Ureter (tissue), 1 donor: ENCODE measurements around the gene SUMO4. TPM values are rescaled to one million over a fixed set of nuclear protein-coding genes. Genes with fewer than 3 reads are reported as not detected.

Source experiments
- DNase-seq: peaks from one replicate; pipeline ENCODE4 v3.0.0-alpha.2; 2020; ENCODE audit warnings: low spot score
- total RNA-seq: library from RNA; stranded (reverse); gene quantifications from one replicate; pipeline ENCODE4 v1.2.4, GENCODE V29; 2023
- donor health status: DM: yes; HTN: yes; CAD: no.

The SUMO4 gene
- total RNA-seq: 5.0 TPM

DNA sequence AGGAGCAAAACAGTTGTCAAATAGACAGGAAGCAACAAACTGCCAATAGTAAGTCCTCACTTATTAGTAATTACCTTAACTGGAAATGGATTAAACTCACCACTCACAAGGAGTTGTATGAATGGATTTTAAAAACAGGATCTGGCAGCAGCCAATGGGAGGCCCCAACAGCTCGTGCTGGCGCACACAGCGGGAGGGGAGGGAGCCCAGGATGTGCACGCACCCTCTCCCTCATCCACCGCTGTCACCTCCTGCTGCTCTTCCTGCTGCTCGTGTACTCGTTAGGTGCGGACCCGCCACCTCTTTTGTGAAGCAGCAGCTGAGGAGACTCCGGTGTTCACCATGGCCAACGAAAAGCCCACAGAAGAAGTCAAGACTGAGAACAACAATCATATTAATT is at the start of gene SUMO4:
SUMO4 (plus strand) TSS at position 213 of the 400 bp plus-strand sequence; CDS start at position 343, 130 bp downstream.
- no peak for DNase-seq

DNA sequence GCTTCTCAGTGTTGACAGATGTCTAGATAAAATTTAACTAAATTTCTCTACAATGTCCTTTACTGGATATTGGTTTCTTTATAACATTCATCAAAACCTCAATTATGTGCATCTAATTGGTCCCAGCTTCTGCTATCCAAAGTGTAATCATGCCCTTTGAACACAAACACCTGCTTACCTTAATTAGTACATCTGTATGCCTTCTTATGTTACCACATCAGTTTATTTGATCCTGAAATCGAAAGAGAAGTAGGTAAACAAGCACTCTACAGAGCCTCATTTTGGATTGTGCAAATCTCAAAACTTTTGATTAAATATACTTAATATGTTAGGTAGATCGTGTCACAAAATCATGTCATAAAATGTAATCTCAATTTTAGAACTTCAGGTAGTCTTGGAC is 46.1 kb upstream of the SUMO4 start:
- no peak for DNase-seq

DNA sequence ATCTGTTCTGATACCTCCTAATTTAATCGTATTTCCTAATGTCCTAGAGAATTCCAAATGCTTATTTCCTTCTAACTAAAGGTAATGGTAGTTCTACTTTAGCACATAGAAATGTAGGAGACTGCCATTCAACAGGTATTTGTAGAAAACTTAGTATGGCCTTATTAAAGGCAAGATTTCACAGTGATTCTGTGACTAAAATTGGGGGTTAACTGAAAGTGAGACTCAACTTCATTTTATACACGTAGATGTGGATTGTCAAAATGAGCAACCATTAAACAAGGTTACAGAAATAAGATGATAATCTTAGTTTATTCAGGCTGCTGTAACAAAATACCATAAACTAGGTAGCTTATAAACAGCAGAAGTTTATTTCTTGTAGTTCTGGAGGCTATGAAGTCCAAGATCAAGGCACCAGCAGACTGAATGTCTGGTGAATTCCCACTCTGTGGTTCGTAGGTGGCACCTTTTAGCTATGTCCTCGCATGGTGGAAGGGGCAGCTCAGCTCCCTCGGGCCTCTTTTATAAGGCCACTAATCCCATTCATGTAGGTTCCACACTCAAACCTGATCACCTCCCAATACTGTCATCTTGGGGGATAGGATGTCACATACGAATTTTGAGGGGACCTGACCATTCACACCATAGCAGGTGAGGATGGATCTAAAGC is 43.8 kb upstream of the SUMO4 start:
- DNase-seq: no peak

DNA sequence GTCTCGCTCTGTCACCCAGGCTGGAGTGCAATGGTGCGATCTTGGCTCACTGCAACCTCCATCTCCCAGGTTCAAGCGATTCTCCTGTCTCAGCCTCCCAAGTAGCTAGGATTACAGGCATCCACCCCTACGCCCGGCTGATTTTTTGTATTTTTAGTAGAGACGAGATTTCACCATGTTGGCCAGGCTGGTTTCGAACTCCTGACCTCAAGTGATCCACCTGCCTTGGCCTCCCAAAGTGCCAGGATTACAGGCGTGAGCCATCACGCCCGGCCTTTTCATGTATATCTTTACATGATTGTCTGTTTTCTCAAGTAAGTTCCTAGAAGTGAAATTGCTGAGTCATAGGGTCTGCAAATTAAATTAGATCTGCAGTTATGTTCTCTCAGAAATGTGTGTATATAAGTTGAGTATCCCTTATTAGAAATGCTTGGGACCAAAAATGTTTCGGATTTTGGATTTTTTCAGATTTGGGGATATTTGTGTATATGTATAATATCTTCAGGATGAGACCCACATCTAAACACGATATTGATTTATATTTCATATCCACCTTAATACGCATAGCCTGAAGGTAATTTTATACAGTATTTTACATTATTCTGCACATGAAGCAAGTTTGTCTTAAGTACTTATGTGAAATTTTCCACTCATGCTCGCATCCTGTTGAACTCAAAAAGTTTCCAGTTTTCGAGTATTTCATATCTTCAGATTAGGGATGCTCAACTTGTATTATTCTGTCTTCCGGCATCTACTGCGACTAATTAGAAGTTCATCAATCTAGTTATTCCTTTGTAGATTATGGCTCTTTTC is 42.1 kb upstream of the SUMO4 start:
- DNase-seq: no peak

DNA sequence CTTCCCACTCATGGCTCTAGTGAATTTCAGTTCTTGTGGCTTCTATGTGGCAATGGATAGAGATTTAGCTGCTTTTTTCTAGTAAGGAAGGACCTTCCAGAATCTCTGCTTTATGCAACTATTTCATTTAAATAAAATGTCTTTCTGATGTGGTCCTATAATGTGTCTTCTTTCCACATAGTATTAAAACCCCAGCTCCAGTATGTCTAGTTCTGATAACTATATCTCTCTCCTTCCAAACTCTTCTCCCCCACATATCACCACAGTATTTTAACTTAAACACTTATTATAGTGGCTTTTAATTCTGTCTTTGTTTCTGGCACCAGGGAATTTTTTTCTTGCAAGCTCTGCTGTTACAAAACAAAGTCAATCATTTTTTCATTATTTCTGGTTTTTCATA is 40.6 kb upstream of the SUMO4 start:
- no peak for DNase-seq

DNA sequence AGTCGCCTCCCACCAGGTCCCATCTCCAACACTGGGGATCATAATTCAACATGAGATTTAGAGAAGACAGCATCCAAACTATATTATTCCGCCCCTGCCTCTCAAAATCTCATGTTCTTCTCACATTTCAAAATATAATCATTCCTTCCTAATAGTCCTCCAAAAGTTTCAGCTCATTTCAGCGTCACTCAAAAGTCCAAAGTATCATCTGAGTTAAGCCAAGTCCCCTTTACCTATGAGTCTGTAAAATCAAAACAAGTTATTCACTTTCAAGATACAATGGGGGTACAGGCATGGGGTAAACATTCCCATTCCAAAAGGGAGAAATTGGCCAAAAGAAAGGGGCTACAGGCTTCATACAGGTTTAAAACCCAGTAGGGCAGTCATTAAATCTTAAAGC is 39.5 kb upstream of the SUMO4 start:
- DNase-seq: no peak

DNA sequence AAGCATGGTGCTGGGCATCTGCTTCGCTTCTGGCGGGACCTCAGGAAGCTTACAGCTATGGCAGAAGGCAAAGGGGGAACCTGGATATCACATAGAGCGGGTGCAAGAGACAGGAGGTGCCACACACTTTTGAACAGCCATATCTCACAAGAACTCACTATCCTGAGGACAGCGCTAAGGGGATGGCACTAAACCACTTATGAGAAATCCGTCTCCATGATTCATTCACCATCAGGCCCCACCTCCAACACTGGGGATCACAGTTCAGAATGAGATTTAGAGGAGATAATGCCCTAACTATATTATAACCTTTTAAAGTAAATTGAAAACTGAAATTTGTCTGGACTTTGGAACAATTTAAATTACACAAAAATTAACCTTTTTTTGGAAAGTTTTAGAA is 37.8 kb upstream of the SUMO4 start:
- DNase-seq: no peak

DNA sequence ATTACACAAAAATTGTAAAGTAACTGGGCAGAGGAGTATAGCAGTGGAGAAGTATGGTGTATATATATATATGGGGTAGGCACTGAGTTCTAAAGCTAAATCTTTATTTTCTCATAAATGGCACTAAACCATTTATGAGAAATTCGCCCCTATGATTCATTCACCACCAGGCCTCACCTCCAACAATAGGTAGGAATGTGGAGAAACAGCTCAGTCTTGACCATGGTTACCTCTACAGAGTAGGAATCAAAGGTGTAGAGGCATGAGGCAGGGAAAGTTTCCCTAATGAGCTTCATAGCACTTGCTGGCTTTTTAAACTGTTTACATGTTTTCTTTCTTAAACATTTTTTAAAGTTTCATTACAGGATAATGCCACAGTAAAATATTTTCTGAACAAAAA is 36.9 kb upstream of the SUMO4 start:
- DNase-seq: no peak

DNA sequence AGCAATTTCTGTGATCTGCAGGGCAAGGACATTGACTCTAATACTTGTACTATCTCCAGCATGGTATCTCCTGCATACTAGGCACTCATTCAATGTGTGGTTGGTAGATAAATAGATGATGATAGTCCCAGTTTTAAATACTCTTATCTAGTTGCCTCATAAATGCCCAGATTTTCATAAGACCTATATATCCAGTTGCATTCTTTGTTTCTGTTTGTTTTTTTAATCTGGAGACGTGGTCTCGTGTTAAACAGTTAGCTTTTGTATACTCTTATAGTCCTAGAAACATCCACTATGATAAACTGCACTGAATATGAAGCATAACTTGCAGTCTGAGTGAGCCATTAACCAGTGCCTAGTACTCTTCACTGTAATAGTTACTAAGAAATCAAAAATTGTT is 35.5 kb upstream of the SUMO4 start:
- no peak for DNase-seq

DNA sequence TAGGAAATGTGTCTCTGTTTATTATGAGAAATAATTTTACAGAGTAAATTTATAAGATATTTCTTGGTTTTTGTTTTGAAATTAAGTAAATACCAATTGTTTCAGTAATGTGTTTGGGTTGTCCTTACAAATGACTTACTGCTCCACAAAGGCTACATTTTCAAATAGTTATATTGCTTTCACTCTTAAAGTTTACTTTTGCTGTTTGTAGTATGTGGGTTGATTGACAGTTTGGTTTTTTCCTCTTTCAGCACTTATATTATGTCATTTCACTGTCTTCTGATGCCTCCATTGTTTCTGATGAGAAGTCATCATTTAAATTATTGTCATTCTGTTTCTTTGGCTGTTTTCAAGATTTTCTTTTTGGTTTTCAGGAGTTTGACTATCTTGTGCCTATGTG is 34.9 kb upstream of the SUMO4 start:
- DNase-seq: no peak

DNA sequence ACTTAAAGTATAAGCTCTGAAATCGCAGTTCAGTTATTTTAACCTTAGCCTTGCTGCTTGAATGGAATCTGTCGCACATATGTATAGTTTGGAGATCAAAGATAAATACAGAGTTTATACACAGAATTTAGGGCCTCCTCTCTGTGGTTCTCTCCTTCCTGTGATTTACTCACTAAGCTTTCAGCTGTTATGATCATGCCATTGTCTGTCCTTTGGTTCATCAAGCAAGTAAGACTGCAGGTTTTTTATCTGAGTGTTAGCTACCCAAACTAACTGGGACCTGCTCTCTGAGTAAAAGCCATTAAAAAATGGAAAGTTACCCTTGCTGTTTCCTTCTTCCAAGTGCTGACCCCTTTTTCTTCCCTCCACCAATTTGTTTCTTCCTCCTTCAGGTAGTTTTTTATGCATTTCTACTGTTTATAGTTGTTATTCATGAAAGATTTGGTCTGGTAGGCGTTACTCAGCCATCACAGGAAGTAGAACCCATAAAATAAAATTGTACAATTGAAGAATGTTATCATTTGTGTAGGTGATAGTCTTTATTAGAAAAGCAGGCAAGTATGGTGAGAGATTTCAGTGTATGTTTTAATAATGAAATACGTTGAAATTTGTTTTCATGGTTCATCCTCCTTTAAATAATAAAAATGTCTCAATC is 33.7 kb upstream of the SUMO4 start:
- DNase-seq: no peak

DNA sequence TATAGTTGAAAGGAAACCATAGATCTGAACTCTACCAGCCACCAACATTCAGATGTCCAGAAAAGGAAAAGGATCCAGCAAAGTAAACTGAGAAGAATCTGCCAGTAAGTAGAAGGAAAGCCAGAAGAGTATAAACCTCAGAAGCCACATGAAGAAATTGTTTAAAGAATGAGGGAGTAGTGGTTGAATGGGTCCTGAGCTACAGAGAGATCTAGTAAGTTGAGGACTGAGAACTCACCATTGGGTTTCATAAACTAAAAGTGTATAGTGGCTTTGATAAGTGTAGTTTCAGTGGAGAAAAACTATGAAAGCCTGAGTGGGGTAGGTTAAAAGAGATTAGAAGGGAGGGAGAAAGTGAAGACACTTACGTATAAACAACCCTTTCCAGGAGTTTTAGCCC is 32.0 kb upstream of the SUMO4 start:
- no peak for DNase-seq

DNA sequence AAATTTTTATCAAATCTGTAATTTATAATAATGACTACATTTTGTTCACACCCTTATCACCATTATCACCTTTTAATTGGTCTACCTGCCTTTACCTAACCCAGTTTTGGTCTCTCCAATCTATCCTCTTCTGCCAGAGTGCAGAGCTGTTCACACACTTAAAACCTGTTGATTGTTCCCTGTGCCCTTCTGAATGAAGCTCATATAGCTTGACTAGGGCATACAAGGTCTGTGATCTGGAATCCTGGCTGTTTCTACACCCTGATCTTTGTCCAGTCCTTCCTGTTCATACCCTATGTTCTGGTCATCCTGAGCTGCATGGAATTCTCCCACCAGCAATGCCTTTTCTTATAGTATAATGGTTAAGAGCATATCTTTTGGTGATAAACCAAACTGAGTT is 28.9 kb upstream of the SUMO4 start:
- DNase-seq: no peak

DNA sequence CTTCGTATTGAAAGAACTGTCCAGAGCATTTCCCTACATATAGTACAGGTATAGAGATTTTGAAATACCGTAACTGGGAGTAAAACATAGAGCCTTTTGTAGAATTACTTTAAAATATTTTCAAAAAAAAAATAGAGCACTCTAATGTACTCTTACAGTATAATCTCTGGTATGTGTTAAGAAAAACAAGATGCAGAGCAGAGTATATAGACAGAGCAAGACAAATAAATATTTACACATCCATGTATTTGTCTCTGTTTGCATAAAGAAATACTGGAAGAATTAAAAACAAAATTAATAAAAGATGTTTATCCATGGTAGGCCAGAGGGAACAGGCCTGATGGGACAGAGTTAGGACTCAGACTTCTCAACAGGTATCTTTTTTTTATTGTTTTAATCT is 28.0 kb upstream of the SUMO4 start:
- no peak for DNase-seq

DNA sequence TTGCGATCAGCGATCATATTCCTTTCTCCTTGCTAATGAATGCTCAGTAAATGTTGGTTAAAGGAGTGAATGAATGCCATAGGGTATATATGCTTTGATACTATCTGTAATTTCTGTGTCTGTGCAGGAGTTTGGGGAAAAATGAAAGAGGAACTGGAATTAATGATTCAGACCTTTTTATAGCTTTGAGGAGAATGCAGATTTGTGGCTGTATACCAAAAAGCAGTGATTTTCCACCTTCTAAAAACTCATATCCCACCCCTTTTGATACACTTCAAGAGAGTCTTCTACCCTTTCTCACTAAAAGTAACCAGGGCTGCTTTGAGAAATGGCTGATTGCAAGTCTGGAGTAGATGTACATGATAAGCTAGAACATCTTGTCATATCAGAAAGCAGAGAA is 26.6 kb upstream of the SUMO4 start:
- no peak for DNase-seq

DNA sequence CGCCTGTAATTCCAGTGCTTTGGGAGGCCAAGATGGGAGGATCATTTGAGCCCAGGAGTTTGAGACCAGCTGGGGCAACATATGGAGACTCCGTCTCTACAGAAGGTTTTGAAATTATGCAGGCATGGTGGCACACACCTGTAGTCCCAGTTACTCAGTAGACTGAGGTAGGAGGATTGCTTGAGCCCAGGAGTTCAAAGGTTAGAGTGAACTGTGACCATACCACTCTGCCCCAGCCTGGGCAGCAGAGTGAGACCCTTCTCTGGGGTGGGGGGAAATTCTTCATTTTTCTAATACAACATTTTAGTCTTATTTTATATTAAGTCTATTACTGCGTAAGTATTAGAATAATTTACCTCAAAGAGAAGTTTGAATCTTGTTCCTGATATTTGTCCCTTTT is 20.1 kb upstream of the SUMO4 start:
- DNase-seq: no peak

DNA sequence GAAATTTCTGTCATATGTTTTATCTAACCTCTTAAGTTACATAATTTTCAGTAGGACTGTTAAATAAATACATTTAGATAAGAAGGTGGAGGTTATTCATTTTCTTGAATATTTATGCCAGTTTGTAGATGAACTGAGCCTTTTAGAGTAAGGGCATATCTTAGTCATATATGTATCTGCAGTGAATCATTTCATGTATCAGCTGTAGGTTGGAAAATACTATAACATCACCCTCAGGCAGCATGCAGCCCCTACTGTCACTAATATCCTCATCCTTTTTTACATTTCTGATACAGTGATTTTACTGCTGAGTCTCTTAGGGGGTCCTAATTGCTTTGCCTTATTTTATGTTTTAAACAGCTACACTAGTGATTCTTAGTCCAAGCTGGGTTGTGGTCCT is 19.5 kb upstream of the SUMO4 start:
- DNase-seq: no peak

DNA sequence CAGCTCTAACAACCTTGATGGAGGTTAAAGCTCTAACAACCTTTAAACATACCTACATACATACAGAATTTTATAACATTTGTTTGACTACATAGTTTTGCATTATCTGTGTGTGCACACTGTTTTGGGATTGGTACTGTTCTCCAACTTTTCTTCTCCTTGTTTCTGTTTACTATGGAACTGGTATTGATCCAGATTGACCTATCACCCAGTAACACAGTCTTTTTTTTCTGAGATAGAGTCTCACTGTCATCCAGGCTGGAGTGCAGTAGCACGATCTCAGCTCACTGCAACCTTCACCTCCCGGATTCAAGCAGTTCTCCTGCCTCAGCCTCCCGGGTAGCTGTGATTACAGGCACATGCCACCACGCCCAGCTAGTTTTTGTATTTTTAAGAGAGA is 16.7 kb upstream of the SUMO4 start:
- no peak for DNase-seq

DNA sequence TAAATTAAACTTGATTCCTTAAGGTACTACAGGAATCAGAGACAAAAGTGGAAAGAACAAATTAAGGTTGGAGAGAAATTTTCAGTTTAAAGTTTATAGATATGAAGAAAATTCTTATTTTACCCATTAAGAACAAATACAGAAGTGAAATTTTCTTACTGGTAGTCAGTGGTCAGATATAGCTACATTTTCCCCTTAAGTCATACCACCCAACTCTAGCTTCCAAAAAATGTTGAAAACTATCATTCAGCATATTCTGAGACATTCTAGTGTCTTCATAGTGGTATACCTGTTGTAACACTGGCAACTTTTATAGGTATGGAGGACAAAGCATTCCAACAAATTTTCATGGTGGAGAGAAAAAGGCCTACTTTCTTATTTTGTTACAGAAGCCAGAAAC is 15.6 kb upstream of the SUMO4 start:
- no peak for DNase-seq

DNA sequence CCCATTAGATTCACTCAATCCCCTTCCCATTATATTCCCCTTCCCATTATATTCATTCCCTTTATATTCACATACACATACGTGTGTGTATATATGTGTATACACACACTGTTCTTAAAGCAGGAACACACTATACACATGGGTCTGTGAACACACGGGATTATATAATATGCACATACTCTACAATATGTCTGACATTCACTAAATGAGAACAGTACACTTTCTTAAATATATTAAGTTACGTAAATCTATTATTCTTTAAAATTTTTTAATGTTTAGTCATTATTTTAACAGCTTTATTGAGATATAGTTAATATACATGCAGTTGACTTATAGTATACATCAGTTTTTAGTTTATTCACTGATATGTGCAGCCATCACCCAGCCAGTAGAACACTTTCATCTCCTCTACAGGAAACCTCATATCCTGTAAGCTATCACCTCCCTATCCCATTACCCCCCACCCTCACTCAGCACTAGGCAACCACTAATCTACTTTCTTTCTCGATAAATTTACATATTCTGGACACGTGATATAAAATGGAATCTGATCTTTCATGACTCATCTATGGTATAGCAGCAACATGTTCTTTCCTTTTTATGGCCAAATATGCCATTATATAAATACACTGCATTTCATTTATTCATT is 13.9 kb upstream of the SUMO4 start:
- no peak for DNase-seq

DNA sequence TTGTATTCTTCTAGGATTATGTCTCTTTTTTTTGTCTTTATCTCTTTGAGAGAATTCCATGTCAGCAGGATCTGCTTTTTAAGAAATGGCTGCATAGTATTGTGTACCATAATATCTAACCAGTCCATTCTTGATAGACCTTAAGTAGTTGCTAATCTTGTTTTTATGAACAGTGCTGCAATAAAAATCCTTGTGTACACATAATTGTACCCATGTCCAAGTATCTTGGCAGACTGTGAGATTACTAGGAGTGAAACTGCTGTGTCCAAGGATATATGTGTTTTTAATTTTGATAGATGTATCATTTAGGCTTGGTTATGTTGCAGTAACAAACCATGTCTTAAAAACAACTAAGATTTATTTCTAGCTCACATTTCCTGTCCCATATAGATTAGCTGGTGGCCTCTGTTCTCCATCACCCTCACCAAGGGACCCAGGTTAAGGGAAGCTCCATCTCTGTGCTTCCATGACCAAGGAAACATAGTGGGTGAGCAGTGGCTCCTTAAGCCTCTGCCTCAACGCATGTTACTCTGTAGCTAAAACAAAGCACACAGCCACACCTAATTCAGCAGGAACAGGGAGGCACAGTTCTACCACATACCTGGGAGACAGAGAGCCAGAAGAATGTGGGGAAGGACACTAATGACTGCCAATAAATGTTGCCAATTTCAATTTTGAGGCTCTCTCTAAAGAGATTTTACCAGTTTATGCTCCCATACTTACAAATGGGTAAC is 12.1 kb upstream of the SUMO4 start:
- no peak for DNase-seq
